SU-DHL-6 (cell line): ENCODE results near the gene PPP1CC.

Experiments
- EZH2phosphoT487 ChIP-seq: fragments of 200-600 bp; sonication (generic), shearing (Covaris generic); conservative IDR thresholded peaks from 2 replicates; pipeline ENCODE4 v1.6.1; 2018; ENCODE audit warnings: mild to moderate bottlenecking, antibody characterized with exemption, low read length, moderate library complexity, mixed read lengths
- TF ChIP-seq, protein P1 (sequence below): fragments of 200-600 bp; sonication (generic); IDR thresholded peaks from one replicate; pipeline ENCODE4 v1.5.1; 2017; ENCODE audit warnings: antibody characterized with exemption, mild to moderate bottlenecking, low read length, moderate library complexity; ENCODE audit not compliant: insufficient read depth, poor library complexity, severe bottlenecking

DNA sequence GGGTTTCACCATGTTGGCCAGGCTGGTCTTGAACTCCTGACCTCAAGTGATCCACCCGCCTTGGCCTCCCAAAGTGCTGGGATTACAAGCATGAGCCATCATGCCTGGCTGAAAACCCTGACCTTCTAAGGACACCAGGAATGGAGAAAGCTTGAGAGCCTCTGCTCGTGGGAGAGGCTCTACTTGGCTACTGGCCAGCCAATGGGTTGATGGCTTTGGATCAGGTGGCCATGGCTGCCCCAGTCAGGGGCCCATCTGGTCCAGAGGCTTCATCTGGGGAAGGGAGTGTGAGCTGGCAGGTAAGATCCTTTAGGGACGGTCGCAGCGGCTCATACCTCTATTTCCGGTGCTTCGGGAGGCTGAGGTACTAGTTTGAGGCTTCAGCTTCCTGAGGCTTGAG is 42.5 kb upstream of the PPP1CC start:
- TF ChIP-seq, protein P1, sequence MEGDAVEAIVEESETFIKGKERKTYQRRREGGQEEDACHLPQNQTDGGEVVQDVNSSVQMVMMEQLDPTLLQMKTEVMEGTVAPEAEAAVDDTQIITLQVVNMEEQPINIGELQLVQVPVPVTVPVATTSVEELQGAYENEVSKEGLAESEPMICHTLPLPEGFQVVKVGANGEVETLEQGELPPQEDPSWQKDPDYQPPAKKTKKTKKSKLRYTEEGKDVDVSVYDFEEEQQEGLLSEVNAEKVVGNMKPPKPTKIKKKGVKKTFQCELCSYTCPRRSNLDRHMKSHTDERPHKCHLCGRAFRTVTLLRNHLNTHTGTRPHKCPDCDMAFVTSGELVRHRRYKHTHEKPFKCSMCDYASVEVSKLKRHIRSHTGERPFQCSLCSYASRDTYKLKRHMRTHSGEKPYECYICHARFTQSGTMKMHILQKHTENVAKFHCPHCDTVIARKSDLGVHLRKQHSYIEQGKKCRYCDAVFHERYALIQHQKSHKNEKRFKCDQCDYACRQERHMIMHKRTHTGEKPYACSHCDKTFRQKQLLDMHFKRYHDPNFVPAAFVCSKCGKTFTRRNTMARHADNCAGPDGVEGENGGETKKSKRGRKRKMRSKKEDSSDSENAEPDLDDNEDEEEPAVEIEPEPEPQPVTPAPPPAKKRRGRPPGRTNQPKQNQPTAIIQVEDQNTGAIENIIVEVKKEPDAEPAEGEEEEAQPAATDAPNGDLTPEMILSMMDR, result no peak
- TF ChIP-seq EZH2phosphoT487, result no peak
